GM19240 (cell line): Measurements from ENCODE around the gene PDK3.

ENCODE experiments used
- DNase-seq: peaks from one replicate; pipeline ENCODE4 v3.0.0; 2011; ENCODE audit warnings: low spot score; ENCODE audit not compliant: insufficient read length

The PDK3 gene

DNA sequence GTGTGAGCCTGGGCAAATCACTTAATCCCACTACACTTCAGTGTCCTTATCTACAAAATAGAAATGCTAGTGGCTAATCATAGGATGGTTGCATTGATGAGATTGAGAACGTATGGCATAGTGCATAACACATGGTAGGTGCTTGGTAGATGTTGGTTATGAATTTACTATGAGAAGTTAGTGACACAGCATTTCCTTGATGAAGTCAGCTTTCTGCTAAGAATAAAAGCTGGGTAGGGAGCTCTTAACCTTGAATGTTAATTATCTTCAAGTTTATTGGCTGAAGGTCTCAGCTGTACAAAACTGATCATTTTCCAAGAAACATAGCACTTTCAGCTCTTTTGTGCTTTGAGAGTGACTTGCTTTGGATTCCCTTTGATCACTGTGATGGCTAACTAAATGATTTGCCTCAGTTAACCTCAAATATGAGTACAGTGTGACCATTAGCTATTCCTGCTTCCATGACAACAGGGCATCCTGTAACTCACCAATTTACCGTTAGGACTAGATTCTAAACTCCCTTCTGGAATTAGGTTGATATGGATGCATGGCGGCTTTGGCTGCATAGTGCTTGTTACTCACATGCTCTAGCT, 17.8 kb downstream of the PDK3 start:
- DNase-seq: no peak

DNA sequence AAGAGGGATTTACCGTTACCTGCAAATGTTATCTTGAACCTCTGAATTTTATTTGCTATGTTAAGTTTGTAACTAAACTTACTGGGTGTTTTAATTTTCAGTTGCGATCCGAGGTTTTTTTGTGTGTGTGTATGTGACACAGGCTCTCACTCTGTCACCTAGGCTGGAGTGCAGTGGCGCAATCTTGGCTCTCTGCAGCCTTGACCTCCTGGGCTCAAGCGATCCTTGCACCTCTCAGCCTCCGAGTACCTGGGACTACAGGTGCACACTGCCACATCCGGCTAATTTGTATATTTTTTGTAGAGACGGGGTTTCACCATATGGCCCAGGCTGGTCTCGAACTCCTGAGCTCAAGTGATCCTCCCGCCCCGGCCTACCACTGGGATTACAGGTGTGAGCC, 18.5 kb downstream of the PDK3 start:
- DNase-seq: no peak

DNA sequence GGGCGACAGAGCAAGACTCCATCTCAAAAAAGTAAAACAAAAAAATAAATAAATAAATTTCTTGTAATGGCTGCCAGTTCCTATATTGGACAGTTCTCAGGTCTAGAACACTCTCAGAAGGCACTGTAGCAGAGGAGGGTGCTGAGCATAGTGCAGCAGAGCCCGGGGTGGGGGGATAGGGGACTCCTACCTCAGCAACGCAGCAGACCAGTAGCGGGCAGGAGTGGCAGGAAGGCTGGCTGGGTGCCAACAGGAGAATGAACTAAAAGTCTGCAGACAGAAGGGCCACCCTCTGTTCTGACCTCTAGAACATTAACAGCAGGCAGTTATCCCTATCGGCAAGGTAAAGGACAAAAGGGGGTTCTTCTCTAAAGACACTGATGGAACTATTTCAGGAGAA, 20.2 kb downstream of the PDK3 start:
- no peak for DNase-seq

DNA sequence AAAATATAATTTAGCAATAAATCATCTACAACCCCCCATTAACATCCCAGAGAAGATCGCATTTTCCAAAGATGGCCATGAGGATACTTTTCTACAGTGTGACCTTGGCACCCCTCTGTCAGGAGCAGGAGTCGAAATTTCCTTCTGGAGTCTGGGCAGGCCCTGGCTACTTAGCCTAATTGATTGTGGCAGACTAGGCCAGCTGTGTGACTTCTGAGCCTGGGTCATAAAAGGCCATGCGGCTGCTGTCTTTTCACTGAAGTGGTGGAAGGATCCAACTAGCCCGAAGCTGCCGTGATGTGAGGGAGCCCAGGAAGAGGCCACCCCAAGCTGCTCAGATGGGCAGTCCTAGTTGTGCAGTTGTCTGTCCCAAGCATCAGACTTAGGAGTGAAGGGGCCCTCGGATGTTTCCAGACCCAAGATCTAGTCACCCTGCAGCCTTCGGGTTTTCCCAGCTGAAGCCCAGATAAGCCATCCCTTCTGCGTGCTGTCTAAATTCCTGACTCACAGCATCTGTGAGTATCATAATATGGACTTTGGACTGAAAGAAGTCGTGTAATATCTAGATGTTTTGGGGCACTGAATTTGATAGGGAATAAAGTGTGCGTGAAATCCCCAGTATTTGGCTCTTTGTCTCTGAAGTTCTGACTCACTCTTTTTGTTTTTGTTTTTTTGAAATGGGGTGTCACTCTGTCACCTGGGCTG, 21.0 kb downstream of the PDK3 start:
- DNase-seq: no peak

DNA sequence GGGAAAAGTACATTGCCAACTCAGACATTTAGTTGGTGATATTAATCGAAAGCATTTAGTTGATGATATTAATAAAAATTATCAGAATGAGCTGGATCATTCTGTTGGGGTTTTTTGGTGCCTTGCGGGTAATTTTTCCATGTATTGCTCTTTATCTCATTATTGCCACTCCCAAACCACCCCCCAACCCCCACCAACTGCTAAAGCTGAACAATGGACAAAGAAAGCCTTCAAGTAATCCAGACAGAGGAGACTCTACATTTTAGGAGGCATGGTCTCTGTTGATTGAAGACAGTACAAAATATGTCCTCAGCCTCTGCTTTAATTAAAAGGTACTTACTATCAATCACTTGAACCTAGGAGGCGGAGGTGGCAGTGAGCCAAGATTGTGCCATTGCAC, 22.5 kb downstream of the PDK3 start:
- no peak for DNase-seq

DNA sequence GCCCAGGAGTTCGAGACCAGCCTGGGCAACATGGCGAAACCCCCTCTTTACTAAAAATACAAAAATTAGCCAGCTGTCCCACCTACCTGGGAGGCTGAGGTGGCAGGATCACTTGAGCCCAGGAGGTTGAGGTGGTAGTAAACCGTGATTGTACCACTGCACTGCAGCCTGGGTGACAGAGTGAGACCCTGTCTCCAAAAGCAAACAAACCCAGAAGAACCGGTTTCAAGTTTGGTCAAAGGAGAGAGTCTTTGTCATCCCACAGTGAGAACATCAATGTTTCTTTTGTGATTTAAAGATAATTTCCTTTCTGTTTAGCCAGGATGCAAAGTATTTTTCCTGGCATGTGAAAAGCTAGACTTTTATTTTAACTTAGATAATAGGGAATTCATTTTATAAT, 26.7 kb downstream of the PDK3 start:
- DNase-seq: no peak

DNA sequence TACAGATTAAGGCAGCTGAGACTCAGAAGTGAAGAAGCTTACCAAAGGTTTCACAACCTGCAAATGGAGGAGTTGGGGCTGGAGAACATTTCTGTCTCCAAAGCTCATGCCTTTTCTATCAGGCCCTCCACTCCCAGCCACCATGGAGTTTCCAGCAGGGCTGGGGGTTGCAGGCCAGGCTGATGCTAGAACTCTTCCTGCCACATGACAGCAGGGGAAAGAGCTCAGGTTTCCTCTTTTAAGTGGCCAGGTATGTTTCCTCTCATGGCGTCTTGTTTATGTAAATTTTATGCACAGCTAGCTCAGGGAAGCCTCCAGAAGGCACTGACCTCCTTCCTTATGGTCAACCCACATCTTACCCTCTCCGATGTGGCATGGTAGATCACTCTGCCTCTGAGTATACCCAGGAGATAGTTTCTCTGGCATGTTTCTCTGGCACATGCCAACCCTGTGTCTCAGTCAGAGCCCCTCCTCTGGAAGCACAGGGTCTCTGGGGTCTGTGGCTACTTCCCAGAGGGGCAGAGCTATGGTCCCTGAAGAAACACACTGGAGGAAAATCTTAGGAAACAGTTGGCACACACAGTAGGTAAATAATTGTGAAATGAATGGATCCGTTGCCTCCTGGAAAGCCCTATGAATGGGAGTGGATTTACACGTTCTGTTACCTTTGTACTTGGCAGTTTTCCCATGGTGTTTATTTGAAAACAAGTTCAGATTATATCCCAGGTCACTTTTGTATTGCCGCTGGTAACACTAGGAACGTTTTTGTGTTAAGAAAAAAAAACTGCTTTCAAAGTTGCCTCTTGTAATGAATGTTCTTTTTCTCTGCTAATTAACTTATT, 28.9 kb downstream of the PDK3 start:
- DNase-seq: no peak

DNA sequence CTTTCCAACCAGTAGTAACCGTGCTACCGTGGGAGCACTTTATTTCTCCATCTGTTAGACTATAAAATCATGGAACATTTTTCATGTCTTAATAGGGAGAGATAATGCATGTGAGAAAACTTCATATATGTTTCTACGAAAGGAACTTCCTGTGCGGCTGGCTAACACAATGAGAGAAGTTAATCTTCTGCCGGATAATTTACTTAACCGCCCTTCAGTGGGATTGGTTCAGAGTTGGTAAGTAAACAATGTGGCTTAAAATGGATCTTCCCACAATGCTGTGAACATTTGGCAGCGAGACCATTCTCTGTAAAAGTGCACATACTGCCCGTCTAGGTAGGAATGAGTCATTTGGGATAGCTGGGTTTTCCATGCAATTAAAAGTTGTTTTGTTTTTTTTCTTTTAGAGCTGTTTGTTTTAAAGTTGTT, 29.6 kb downstream of the PDK3 start:
- DNase-seq: no peak

DNA sequence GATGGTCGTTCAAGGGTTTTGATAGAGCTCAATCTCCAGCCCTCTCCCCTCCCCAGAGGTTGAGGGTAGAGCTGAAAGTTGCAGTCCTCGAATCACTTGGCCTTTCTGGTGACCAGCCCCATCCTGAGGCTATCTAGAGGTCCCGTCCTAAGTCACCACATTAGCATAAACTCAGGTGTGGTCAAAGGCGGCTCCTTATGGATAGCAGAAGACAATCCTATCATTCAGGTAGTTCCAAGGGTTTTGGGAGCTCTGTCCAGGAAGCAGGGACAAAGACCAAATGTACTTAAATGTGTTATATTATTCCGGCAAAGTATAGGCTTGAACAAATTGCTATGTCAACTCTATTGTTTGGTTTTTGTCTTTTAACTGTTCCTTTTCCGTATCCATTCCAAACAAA, 30.6 kb downstream of the PDK3 start:
- no peak for DNase-seq

DNA sequence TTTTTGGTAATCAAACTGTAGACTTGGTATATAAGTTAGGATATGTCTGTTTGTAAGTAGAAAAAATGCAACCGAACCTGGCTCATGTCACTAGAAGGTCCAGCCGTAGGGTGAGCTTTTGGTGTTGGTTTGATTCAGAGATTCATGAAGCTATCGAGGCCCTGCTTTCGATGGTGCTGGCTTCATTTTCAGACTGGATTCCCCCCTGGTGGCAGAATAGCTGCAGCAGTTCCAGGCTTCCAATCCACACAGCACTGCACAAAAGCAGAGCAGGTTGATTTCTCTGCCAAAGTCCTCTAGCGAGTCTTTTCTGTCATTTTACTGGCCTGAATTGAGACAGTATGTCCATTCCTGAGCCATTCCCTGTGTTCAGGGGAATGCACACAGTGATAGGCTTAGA, 33.1 kb downstream of the PDK3 start:
- no peak for DNase-seq

DNA sequence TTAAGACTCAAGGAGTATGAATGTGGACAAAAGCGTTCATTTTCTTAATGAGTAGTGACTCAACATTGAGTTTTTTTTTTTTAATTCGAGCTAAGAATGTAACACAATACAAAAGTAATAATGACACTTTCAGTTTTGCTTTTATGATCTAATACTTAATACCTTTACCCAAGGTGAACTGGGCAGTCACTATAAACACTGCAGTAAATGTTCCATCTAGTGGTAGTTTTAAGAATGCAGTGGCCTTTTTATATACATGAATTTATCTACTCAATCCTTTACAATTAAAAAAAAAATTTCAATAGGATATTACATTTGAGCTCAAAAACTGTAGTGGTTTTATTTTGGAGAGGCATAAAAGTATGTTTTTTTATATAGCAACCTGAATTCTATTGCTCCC, 33.9 kb downstream of the PDK3 start:
- DNase-seq: no peak

DNA sequence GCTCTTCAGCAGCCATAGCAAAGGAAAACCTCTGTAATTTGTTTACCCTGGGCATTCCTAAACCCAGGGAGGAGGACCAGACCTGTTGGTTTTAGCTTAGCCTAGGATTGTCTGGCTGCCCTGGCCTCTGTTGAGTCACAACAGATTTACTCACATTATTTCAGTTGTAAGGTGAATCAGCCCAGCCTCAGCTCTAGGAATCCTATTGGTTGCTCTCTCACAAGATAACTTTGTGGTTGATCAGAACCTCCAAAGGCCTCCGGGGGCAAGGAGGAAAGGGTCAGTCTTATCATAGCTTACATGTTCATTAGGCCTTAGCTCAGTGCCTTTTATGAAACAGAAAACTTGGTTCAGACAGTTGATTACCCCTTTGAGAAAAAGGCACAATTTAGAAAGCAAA, 41.0 kb downstream of the PDK3 start:
- no peak for DNase-seq

DNA sequence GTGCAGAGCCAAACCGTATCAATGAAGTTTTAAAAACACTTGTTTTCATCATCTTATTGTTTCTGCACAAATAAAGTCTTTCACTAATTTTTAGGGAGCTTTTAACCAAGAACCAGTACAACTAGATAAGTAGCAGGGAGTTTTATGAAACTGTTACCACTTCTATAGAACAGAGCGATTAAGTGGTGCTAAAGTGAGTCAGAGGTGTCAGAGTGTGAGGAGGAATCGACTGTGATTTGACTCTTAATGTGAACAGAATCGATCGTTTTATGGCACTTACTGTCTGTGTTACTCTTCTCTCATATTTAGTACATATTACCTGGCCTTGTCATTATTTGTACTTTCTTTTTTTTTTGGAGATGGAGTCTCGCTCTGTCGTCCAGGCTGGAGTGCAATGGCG, 43.3 kb downstream of the PDK3 start:
- DNase-seq: no peak

DNA sequence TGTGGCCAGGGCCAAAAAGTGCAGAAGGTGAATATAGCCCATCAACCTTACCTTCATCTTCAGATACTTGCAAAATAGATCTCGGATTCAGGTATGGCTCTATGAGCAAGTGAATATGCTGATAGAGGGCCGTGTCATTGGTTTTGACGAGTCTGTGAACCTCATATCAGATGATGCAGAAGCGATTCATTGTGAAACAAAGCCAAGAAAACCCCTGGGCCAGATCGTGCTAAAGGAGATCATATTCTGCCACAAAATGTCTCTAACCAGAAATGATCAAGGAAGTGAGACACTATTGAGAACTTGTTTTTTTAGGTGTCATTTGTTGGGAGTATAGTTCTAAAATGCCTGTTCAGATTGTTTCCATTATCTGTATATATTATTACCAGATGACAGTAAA, 48.3 kb downstream of the PDK3 start:
- no peak for DNase-seq

DNA sequence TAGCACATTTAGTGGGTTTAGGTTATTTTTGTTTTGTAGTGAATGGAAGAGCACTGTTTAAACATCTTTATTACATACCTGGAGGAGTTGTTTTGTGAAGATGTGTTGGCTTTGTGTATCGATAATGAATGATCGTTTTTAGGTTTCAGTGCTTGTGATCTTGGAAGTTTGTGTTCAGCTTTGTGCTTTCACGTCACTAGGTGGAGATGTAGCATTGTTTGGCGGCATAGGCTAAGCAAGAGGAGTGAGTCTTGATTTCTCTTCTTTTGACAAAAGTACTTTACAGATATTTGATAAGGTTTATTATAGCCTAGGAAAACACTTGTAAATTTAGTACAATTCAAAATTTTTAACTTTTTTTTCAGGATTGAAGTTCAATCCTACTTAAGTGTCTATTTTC, 50.4 kb downstream of the PDK3 start:
- DNase-seq: no peak

DNA sequence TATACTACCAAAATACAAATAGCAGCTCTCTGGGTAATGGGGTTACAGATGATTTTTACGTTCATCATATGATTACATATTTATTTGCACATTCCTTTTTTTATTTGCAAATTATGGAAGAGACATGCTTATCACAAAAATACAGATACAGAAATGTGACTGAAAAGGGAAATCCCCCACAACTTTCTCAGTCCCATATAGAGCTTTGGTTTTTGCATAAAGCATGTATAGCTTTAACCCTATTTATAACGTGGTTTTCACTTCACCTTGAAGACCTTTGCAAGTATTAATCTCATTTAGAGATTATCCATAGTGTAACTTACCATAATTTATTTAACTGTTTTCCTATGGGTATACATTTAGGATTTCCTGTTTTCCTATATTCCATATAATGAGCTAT, 55.4 kb downstream of the PDK3 start:
- no peak for DNase-seq

DNA sequence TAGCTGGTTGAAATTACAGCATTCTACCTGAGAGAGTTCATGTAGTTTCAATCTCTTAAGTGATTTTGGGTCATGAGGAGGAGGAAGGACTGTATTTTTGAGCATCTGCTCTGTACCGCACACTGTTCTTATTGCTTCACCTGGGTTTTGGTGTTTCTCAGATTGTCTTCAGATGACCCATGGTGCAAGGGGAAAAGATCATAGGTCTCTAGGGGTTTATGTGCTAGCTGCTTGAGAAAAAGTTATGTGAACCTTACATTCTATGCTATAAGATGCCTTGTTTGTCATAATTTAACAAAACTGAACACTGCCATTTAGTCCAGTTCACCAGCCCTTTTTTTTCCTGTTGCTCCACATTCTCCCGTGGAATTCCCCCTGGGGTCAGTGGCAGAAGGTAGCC, 60.4 kb downstream of the PDK3 start:
- no peak for DNase-seq

DNA sequence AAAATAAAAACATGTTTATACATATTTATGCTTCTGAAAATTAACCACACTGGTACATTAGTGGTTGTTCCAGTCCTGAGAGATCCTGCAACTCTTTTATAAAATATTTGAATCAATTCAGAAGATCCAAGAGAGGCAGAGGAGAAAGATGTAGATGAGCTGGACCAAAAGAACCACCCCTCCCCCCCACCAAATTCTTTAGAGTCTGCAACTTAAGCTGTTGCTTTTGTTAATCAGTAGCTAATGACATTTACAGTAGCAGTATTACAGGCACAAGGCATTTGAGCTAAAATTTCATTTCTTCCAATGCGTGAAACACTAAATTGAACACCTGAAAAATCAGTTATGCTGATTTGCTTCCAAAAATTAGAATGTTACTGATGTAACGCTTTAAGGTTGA, 61.5 kb downstream of the PDK3 start:
- no peak for DNase-seq

DNA sequence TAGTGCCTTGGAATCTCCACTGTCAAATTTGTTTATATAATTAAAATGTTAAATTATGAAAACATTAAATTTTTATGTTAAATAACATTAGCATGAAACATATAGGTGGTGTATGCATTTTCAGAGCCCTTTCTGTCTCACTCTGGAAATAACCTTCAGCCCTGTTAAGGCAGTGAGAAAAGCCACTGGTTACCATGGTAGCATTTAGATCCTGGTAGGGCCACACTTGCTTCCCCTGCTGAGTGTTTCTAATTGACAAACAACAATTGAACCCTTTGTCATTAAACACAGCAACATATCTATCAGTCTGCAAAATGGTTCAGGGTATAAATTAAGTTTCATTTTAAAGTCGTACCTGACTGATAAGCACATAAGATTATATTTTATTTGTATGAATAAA, 63.5 kb downstream of the PDK3 start:
- no peak for DNase-seq

DNA sequence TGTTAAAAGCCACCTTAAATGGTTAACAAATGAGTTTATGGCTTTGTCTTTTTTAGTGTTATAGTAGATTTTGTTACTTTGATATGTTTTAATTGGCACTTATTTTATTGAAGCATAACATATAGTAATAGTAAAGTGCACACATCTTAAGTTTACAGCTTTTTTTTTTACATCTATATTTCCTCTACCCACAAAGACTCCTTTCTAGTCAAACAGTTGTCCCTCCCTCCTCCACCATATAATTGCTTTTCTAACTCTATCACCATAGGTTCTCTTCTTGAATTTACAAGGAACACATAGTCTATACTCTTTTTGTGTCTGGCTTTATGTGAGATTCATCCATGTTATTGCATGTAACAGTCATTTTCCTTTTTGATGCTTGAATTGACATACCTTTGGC, 71.5 kb downstream of the PDK3 start:
- DNase-seq: no peak

DNA sequence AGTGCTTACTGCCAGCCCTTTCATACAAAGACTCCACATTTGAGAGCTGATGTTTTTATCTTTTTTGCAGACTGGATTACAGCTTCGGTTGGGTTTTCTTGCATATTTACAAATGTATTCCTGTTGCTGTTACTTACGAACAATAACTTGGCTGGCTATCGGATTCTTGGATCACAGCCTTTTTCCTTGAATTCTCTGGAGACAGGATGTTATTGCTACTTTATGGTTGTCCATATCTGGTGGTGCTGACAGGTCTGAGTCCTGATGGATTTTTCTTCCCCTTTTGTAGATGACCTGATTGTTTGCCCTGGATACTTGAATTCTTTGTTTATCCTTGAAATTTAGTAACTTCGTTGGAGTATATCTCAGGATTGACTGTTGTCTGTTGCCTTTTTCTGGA, 77.7 kb downstream of the PDK3 start:
- no peak for DNase-seq

DNA sequence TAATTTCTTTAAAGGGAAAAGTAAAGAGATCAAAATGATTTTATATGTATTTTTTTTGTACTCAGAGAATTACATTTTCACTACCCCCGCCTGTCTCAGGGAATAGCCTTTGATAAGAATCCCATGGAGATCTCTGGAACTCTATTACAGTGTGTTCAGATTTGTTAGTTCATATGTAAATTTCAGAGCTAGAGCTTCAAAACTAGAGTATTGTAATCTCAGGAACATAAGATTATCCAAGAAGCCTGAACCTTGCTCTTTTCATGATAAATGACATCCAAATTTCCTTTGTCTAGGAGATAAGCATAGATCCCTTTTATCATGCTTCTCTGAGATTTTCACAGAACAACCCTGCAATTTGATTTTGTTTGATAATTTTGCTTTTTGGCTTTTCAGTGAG, 82.9 kb downstream of the PDK3 start:
- no peak for DNase-seq

DNA sequence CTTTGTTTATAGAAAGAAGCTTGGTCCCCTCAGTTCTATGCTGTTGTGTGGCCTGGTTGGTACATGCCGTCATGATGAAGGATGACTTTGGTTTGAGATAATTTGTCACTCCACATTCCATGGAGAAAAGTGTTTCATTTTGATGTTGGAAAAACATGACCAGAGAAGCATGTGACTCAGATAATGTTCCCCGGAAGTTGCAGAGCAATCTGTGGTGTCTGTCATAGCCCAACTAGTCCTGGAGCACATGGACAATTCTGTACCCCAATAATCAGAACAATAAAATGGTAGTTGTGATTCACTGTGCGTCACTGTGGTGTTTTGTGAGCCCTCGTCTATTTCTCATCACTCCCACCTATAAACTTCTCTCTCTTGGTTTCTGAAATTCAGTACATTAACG, 85.1 kb downstream of the PDK3 start:
- DNase-seq: no peak
